Measurements from ENCODE around the gene DELE1.

Gene DELE1, protein sequence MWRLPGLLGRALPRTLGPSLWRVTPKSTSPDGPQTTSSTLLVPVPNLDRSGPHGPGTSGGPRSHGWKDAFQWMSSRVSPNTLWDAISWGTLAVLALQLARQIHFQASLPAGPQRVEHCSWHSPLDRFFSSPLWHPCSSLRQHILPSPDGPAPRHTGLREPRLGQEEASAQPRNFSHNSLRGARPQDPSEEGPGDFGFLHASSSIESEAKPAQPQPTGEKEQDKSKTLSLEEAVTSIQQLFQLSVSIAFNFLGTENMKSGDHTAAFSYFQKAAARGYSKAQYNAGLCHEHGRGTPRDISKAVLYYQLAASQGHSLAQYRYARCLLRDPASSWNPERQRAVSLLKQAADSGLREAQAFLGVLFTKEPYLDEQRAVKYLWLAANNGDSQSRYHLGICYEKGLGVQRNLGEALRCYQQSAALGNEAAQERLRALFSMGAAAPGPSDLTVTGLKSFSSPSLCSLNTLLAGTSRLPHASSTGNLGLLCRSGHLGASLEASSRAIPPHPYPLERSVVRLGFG

GRCh38 chr5:141923448-141924313, at the start of gene DELE1:
Gene DELE1 (plus strand): TSS chr5:141923871. CDS start chr5:141923942, 71 bp downstream.
- no peak for FAIRE-seq

GRCh38 chr5:141873933-141874261, 49.8 kb upstream of the DELE1 start:
- FAIRE-seq = no peak

DNA sequence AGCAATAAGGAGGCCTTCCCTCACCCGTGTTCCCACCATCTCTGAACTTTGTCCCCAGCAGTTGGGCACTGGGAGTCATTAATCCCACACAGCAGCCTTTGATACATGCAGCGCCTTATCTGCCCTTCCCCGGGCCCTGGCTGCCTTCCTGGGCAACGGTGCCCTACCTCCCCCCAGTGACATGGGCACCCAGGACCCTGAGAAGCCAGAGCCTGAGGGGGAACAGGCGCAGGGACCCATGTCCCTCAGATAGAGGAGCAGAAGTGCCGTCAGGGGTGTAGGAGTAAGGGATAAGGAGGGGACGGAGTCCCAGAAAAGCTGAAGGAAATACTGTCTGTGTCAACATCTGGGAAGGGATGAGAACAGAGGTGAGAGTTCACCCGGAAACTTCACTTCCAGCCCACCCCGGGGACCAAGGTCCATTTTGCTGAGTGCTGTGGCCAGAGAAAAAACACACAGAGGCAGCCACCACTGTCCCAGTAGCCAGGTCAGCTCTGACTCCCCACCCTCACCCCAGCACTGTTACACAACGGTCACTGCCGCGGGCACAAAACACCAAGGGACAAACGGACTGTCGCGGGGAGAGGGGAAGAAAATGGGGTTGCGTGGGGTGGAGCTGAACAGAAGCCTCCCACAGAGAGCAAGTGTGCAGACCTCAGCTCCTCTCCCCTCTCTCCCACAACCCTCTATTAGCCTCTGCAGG, 49.3 kb upstream of the DELE1 start:
- FAIRE-seq = no peak

DNA sequence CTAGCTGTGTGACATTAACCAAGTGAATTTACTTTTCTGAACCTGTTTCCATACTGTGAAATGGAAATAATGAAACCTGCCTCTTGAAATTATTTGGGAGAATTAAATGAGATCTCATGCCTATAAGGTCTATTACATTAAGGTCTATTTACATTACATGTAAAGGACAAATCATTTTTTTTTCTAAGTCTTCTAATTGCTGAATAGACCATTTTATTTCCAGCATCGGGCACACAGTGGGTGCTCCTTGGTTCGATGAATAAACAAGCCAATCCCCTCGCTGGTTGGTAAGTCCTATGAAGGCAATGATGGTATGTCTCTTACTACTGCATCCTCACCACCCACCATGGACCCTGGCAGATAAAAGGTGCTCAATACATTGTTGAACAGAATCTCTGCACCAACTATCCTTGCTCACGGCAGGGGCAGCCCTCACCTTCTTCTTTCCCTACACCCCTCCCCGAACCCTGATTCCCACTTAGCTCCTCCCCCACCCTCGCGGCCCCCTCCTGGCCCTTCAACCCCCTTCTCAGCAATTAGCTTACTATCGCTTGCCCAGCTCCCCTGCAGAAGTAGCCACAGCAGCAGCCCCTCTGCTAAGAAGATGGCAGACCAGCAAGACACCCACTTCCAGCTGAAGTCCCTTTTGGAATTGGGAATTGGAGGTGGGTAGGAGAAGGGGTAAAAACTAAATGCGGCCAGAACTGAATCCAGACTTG, 48.5 kb upstream of the DELE1 start:
- FAIRE-seq = no peak

GRCh38 chr5:141875795-141876627, 47.7 kb upstream of the DELE1 start:
- no peak for FAIRE-seq

GRCh38 chr5:141876628-141877355, 46.9 kb upstream of the DELE1 start:
- FAIRE-seq = no peak

- no peak for FAIRE-seq
Observed at GRCh38 chr5:141877356-141878185, 46.1 kb upstream of the DELE1 start.

- FAIRE-seq = no peak
Observed at GRCh38 chr5:141878186-141878710, 45.4 kb upstream of the DELE1 start, which contains the start of gene PCDH1. Gene PCDH1 (minus strand): TSS chr5:141878410. CDS start chr5:141878262, 148 bp downstream.

DNA sequence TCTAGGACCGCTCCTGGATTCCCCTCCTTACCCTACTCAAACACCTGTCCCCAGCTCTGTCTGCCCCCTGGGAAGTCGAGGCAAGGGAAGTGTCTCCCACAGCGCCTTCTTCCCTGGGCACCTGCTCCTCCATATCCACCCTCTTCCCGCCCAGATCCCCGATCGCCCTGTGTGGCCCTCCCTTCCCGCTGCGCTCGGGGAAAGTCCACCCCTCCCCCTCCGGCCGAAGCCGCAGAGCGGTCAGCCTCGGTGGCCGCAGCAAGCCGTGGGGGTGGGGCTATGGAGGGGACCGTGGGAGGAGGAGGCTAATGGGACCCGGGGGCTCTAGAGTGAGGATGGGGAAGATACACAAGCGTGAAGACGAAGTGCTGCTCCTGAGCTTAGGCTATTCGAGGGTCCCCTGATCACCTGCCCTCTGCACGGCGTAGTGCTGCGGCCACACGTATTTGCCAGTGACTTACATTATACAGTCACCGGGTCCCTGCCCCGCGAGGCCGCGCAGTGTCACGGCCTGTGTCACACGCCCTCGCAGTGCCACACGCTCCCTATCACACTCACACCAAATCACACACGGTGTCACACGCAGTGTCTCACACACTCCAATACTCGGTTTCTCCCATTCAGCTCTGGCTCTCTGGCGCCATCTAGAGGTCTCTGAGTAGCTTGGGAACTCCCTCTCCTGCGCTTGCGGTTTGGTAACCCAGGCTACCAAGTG, 44.8 kb upstream of the DELE1 start:
- FAIRE-seq = no peak

GRCh38 chr5:141879426-141879759, 44.3 kb upstream of the DELE1 start:
- no peak for FAIRE-seq

- no peak for FAIRE-seq
Observed at GRCh38 chr5:141879941-141880738, 43.5 kb upstream of the DELE1 start.

DNA sequence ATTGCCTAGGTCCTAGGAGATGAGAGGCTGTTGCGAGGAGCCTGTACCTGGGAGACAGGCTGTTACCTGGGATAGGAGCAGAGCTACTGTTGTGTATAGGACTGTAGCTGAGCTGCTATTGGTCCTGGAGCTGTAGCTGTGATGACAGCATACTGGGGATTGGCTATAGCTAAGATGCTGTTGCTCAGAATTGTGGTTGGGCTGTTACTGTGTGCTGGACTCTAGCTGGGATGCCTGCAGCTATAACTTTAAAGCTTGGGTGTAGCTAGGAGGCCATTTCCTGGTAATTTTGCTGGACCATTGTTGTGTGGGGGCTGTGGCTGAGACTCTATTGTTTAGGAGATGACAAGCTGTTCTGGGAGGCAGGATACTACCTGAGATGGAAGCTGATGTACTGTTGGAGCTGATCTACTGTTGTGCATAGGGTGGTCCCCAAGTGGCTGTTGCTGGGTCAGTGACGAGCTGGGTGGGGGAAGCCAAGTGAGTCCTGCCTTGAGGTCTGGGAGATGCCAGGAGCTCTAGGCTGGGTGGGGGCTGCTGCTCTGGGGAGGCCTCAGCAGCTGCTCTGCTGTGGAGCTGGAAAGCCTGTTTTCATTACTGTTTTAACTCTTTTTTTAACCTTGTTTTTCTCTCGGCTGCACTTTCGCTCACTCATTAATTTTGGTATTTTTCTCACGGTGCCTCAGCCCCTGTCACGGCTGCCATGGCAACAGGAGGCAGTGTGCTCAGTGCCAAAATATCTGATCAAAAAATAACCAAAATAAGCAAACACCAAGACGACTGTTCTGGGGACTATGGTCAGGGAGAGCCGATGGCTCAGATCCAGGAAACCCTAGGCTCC, 42.5 kb upstream of the DELE1 start:
- FAIRE-seq = no peak

GRCh38 chr5:141881886-141882285, 41.8 kb upstream of the DELE1 start:
- FAIRE-seq = no peak

- FAIRE-seq = no peak
Observed at GRCh38 chr5:141882594-141883183, 41.0 kb upstream of the DELE1 start.

DNA sequence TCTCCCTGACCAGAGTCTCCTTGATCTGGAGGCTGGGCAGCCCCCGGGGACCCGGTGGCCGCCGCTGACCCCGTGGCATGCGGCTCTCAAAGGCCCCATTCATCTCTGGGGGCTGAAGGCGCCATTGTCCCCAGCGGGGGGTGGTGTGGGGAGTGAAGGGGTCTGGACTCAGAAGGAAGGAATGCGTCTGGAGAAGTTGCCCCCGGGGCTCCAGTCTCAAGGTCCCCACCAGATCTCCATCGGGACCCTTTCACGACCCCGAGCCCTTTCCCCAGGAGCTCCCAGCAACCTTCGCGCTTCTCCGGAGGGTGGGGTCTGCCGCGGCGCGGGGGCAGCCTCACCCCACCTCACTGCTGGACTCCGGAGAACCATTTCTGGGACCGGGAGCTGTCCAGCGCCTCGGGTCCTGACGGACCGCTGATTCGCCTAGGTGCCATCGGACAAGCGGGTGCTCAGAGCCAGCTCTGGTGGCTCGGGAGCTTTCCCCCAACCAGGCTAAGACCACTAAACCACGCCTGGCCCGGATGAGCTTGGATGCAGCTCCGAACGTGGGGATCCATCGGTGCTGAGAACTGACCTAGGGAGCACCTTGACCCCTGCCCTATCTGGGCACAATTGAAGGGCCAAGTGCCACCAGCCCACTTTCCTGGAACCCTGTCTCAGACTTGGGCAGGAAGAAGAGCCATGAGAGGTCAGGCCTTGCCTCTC, 40.3 kb upstream of the DELE1 start:
- no peak for FAIRE-seq

- no peak for FAIRE-seq
Observed at GRCh38 chr5:141883892-141884318, 39.8 kb upstream of the DELE1 start.

Measured in colon (tissue), 2 donors.